NCI-H1417 treated with DMSO at 0.1 percent for 48 hours (cell line): ENCODE results near the gene C20orf144.

ENCODE experiments used
- DNase-seq: peaks from one replicate; lab custom pipeline; 2025; lab: John Stamatoyannopoulos, UW

Gene C20orf144

GRCh38 chr20:33650111-33650752 is 11.9 kb upstream of the C20orf144 start:
- no peak for DNase-seq

GRCh38 chr20:33650753-33651561 is 11.2 kb upstream of the C20orf144 start:
- DNase-seq, result no peak

DNA sequence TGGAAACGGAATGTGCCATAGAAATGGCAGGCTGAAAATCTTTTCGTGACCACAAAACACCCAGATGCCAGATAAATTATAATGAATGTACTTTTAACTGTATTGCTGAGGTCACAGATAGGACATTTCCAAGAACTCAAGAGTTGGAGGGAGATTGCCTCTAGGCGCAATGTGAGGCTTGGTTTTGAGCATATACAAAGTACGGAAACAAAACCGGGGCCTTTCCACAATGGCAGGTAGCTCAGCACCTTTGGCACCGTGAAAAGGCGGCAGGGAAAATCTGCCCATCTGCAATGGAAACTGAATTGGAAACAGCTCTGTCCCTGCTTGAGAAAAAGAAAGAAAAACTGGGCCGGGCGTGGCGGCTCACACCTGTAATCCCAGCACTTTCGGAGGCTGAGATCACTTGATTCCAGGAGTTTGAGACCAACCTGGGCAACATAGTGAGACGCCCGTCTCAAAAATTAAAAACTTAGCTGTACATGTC is 10.5 kb upstream of the C20orf144 start:
- DNase-seq, result no peak

GRCh38 chr20:33653218-33653899 is 8.8 kb upstream of the C20orf144 start:
- DNase-seq, result no peak

GRCh38 chr20:33653900-33654596 is 8.1 kb upstream of the C20orf144 start:
- peak; percentile 77 for DNase-seq

GRCh38 chr20:33654680-33655161 is 7.4 kb upstream of the C20orf144 start:
- DNase-seq, result no peak

GRCh38 chr20:33655164-33655563 is 7.0 kb upstream of the C20orf144 start:
- DNase-seq, result no peak

DNA sequence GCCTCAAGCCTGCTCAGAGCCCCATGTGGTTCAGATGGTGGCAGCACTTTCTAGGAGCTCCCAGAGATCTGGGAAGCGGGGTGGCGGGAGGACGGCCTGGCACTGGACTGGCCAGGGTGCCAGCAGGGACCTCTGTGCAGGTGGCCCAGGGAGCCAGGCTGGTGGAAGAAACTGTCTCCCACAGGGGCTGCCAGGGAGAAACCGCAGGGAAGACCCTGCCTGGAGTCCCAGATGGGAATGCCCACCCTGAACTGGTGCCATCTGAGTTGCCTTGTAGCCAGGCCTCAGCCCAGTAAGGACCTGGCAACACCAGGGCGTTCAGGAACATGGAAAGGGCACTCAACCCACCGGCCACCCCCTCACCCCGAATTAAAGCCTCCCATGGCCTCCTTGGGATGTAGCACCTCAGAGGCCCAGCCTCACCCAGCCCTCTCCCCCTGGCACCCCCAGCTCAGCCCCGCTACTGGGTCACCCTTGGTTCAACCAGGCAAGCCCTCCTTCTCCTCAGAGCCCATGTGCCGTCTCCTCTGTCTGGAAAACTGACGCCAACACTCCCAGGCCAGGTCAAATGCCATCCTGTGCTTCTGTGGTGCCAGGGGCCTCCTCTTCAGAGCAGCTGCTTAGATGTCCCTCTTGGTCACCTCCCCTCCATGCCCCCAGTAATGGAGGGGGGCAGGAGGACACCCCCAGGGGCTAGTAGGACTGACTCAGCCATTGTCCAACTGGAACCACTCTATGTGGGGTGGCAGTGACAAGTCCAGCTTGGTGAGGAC is 5.9 kb upstream of the C20orf144 start:
- no peak for DNase-seq

DNA sequence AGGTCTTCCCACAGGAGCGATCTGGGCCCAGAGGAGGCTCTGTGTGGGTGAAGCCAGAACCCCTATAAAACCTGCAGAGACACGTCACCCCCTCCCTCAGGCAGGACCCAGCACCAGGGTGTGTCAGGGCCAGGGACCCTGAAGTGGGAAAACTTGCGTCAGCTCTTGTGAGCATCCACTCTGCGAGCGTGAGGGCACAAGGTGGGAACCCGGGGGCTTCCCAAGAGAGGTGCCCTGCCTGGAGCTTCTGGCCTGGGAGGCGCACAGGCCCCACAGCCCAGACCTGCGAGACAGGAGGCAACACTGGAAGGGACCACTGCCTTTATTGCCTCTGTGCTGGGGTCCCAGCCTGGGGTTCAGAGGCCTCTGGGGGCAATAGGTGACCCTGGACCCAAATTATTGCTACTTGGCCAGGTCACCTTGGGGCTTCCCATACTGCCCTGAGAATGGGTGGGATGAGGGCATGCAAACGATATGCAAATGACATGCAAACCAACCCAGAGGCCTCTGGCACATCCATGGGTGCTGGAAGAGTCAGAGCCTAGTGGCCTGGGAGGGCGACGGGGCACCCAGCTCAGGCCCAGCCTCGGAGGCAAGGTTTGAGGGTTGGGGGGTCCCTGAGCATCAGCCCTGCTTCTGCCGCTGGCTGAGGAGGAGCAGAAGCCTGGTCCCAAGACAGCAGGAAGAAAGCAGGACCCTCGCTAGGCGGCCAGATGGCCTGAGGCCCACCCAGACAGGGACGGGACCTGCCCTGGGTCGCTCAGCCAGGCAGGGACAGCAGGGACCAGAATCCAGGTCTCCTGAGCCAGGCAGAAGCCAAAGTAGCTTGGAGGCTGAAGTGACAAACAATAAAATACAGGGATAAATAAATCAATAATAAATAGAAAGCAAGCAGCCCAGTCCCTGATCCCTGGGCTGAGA is 5.1 kb upstream of the C20orf144 start:
- no peak for DNase-seq

GRCh38 chr20:33657704-33658095 is 4.4 kb upstream of the C20orf144 start:
- DNase-seq, result no peak

- DNase-seq, result no peak
These were observed 3.6 kb upstream of the C20orf144 start for GRCh38 chr20:33658510-33658909.

- no peak for DNase-seq
These were observed 3.2 kb upstream of the C20orf144 start for GRCh38 chr20:33658929-33659328.

- no peak for DNase-seq
These were observed 2.6 kb upstream of the C20orf144 start for GRCh38 chr20:33659341-33660034.

DNA sequence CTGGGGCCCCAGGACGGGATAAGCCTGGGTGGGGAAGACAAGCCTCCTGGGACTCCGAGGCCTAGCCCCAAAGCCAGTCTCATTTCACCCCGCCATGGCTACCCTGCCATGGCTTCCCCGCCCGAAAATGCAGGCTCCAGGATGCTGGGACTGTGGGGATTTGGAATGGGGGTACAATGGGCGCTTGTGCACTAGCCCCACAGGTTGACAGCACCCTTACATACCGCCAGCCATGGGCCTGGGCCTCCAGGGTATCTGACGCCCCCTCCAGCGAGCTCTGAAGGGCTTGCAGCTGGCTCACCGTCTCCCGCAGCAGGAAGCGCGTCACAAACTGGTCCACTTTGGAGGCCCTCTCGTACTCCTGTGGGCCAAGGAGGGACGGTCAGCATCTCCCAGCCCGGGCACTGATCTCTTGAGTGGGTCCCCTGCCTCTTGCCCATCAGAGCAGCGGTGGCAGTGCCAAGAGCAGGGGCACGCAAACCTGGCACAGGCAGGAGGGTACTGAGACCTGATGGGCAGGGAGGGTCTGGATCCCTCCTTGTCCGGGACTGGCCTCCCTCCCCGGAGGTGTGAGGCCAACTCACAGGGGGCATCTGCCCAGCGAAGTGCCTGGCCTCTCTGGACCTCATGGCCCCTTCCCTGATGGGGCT is 2.0 kb upstream of the C20orf144 start:
- DNase-seq, result no peak

DNA sequence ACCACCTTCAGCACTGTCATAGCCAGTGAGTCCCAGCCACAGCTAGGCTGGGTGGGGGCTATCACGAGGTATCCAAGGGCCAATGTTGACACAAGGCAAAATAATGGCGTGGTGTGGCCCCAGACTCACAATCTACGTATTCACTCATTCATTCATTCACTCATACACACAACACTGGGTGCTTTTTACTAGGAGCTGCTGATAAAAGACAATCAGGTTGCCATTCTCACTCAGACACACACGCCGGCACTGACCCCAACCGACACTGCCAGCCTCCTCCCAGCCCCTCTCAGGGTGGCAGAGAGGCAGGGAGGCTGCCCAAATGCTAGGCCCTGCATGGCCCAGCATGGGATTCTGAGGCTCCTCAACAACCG is 1.5 kb upstream of the C20orf144 start:
- no peak for DNase-seq

DNA sequence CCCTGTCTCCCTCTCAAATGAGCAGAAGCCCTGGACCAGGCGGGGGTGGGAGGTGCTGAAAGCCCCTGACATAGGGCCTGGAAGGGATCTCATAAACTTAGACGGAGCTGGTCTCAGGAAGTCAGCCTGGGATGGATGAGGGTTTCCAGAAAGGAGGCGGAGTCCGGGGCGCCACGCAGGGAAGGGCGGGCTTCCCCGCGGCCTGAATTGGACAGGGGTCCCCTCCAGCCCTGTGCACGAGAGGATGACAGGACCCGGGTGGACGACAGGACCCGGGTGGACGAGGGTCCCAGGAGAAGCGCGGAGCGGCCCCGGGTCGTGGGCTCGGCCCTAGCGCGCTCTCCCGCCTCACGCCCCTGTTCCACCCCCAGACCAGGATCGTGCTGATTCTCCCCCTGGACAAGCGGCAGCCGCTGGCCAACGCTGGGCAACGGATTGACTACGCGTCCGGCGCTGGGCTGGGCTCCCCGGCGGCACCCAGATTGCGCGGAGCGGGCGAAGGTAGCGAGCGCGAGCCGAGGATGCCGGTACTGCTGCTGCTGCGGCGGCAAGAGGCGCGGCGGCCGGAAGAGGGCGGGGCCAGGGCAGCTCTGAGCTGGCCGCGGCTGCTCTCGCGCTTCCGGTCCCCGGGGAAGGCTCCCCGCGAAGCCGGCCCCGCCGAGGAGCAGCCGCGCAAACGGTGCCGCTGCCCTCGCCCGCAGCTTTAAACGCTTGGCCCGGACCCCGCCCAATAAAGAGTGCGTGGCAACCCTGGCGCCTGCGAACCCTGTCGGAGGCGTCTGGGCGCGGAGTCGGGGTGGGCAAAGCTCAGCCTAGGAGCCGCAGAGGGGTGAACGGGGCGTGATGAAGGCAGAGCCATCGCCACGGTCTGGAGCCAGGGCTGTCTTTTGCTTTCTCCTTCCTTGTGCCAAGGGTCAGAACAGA is 1.3 kb downstream of the C20orf144 start:
- peak; percentile 38 for DNase-seq

DNA sequence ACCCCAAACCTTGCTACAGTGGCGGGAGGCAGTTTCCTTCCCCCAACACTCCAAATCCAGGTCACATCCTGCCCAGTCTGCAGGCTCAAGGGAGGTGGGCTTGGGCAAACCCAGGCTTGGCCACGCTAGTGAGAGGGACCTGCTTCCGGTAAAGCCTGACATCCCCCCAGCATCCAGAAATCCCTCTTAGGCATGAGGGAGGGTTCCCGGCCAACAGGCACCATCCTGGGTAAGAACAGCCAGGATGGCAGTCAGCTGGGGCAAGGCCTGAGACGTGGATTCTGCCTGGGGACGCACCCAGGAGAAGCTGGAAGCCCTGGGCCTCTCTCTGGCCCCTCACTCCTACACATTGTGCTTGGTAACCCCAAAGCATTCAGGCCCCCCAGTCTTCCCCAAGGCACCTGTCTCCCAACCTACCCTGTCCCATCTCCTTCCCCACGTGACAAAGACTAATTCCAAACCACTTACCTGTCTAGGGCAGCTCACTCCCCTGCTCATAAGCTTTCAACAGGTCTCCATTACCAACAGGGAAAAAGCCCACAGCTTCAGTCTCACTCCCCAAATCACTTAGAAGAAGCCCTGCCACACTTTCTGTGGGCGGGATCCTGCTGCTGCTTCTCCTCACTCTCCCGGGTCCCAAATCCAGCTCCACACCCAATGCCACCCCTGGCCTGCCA is 2.1 kb downstream of the C20orf144 start:
- no peak for DNase-seq
